HepG2 (cell line): Measurements from ENCODE around the gene MAPK11. TPM values are rescaled to one million over a fixed set of nuclear protein-coding genes. Genes with fewer than 3 reads are reported as not detected.

Experiments used
- ATAD3A ChIP-seq: sonication (generic); formaldehyde crosslinking; IDR thresholded peaks from 2 replicates; pipeline ENCODE4 v1.4.0; 2020; ENCODE audit warnings: missing genetic modification reagents
- CBFB ChIP-seq: sonication (generic); formaldehyde crosslinking; IDR thresholded peaks from 2 replicates; pipeline ENCODE4 v1.4.0; 2020; ENCODE audit warnings: missing genetic modification reagents
- FOXK1 ChIP-seq: sonication (generic); formaldehyde crosslinking; IDR thresholded peaks from 2 replicates; pipeline ENCODE4 v1.4.0; 2020; ENCODE audit warnings: low read depth, missing genetic modification reagents, borderline replicate concordance
- FOXM1 ChIP-seq: sonication (generic); formaldehyde crosslinking; IDR thresholded peaks from 2 replicates; pipeline ENCODE4 v1.5.0; 2020; ENCODE audit warnings: missing genetic modification reagents
- GTF3A ChIP-seq: sonication (generic); formaldehyde crosslinking; conservative IDR thresholded peaks from 2 replicates; pipeline ENCODE4 v1.4.0; 2020; ENCODE audit warnings: mild to moderate bottlenecking, missing genetic modification reagents
- HNF4G ChIP-seq, 2 experiments: sonication (generic) in 1 of 2; formaldehyde crosslinking in 1 of 2; IDR thresholded peaks; 2 replicates each; pipeline versions ENCODE4 v1.4.0 to v1.6.1; 2011 to 2020; ENCODE audit warnings: borderline replicate concordance in 2 of 2, low read depth in 2 of 2, mild to moderate bottlenecking in 2 of 2, low read length in 1 of 2, missing genetic modification reagents in 1 of 2, moderate library complexity in 1 of 2
- IKZF4 ChIP-seq: sonication (generic); formaldehyde crosslinking; IDR thresholded peaks from 2 replicates; pipeline ENCODE4 v1.5.1; 2020; ENCODE audit warnings: borderline replicate concordance, mild to moderate bottlenecking, low read depth, missing genetic modification reagents; ENCODE audit errors: not compliant biosample characterization
- NFIB ChIP-seq: sonication (generic); formaldehyde crosslinking; IDR thresholded peaks from 2 replicates; pipeline ENCODE4 v1.9.0; 2021; ENCODE audit warnings: missing genetic modification reagents, mild to moderate bottlenecking, borderline replicate concordance
- PATZ1 ChIP-seq: sonication (generic); formaldehyde crosslinking; IDR thresholded peaks from 2 replicates; pipeline ENCODE4 v1.4.0; 2020; ENCODE audit warnings: missing genetic modification reagents
- PTBP1 ChIP-seq: fragments of 200-400 bp; formaldehyde crosslinking; IDR thresholded peaks from 2 replicates; pipeline ENCODE4 v1.6.1; 2018; ENCODE audit warnings: low read length, low read depth; ENCODE audit not compliant: poor library complexity, severe bottlenecking
- RFX1 ChIP-seq: fragments of 450-650 bp; IDR thresholded peaks from 2 replicates; pipeline ENCODE4 v1.6.1; 2017
- RNF219 ChIP-seq: sonication (generic); formaldehyde crosslinking; IDR thresholded peaks from 2 replicates; pipeline ENCODE4 v1.5.0; 2020; ENCODE audit warnings: mild to moderate bottlenecking, missing genetic modification reagents
- SRSF1 ChIP-seq: fragments of 200-400 bp; formaldehyde crosslinking; optimal IDR thresholded peaks from 2 replicates; pipeline ENCODE3; 2017; ENCODE audit warnings: mild to moderate bottlenecking, low read depth, low read length, moderate library complexity
- STAT6 ChIP-seq: sonication (generic); formaldehyde crosslinking; IDR thresholded peaks from 2 replicates; pipeline ENCODE4 v1.4.0; 2020; ENCODE audit warnings: missing genetic modification reagents, mild to moderate bottlenecking, borderline replicate concordance
- TCF7 ChIP-seq: sonication (generic); IDR thresholded peaks from 2 replicates; pipeline ENCODE4 v1.6.1; 2016; ENCODE audit warnings: antibody characterized with exemption, low read depth
- TCF7L2 ChIP-seq: IDR thresholded peaks from 2 replicates; pipeline ENCODE4 v1.6.1; 2011; ENCODE audit warnings: mild to moderate bottlenecking, low read depth, low read length, moderate library complexity
- ZNF326 ChIP-seq: sonication (generic); formaldehyde crosslinking; IDR thresholded peaks from 2 replicates; pipeline ENCODE4 v1.4.0; 2020; ENCODE audit warnings: missing genetic modification reagents, borderline replicate concordance
- ZNF34 ChIP-seq: sonication (generic); formaldehyde crosslinking; IDR thresholded peaks from 2 replicates; pipeline ENCODE4 v1.4.0; 2020; ENCODE audit warnings: mild to moderate bottlenecking, missing genetic modification reagents, borderline replicate concordance
- ZNF414 ChIP-seq: sonication (generic); formaldehyde crosslinking; IDR thresholded peaks from 2 replicates; pipeline ENCODE4 v1.5.0; 2020; ENCODE audit warnings: missing genetic modification reagents
- ZNF768 ChIP-seq: sonication (generic); formaldehyde crosslinking; IDR thresholded peaks from 2 replicates; pipeline ENCODE4 v1.4.0; 2020; ENCODE audit warnings: missing genetic modification reagents
- ZNF878 ChIP-seq: sonication (generic); formaldehyde crosslinking; IDR thresholded peaks from 2 replicates; pipeline ENCODE4 v1.8.1; 2023; ENCODE audit warnings: mild to moderate bottlenecking, missing genetic modification reagents, moderate library complexity
- polyA plus RNA-seq, 8 experiments: library from polyadenylated mRNA; depleted of rRNA in 3 of 8; stranded (reverse) in 7 of 8; unstranded in 1 of 8; fragments of >200 nt; fragmentation: Illumina TruSeq in 4 of 8; extraction: Trizol in 4 of 8; gene quantifications; 2 replicates each; pipeline versions ENCODE4 v1.2.1 to v1.2.3, GENCODE V29; 2011 to 2016; ENCODE audit warnings: low read depth in 4 of 8, missing spikeins in 1 of 8, mixed read lengths in 1 of 8; ENCODE audit not compliant: insufficient read depth in 1 of 8
- total RNA-seq, 5 experiments: library from RNA; depleted of rRNA; stranded (reverse); fragments of >200 nt; fragmentation: Illumina TruSeq; extraction: Trizol; gene quantifications; 2 replicates each; pipeline ENCODE4 v1.2.3, GENCODE V29; 2016; ENCODE audit warnings: low read depth in 1 of 5

The MAPK11 gene
- total and polyA plus RNA-seq, 2 of the 13 experiments (the other 11 are each of a cell fraction or from before 2014, with no cell fraction given), result 0.15 to 0.17 TPM

- TF ChIP-seq STAT6 (CRISPR knock-in tag) (no peak), NFIB (CRISPR knock-in tag) (no peak), ZNF768 (CRISPR knock-in tag) (no peak), CBFB (CRISPR knock-in tag) (no peak), TCF7 (no peak), SRSF1 (no peak), ATAD3A (CRISPR knock-in tag) (no peak), IKZF4 (CRISPR knock-in tag) (no peak), ZNF326 (CRISPR knock-in tag) (no peak), FOXM1 (CRISPR knock-in tag) (no peak), PTBP1 (no peak), RNF219 (CRISPR knock-in tag) (no peak), GTF3A (CRISPR knock-in tag) (no peak), ZNF34 (CRISPR knock-in tag) (no peak), PATZ1 (CRISPR knock-in tag) (peak; percentile 52), RFX1 (peak; percentile 62), ZNF414 (CRISPR knock-in tag) (no peak), FOXK1 (CRISPR knock-in tag) (no peak), TCF7L2 (no peak), ZNF878 (CRISPR knock-in tag) (no peak), HNF4G (IDR thresholded peaks at IDR 0.05; ENCODE audit: borderline replicate concordance, low read depth, low read length) (no peak), HNF4G (CRISPR knock-in tag; IDR thresholded peaks at IDR 0.05; ENCODE audit: borderline replicate concordance, low read depth) (no peak)
Measured at GRCh38 chr22:50306753-50307749, 36.9 kb upstream of the MAPK11 start, which contains the start of gene PLXNB2 (continued).
